ENCODE data around the gene ZNF521. TPM values are rescaled to one million over a fixed set of nuclear protein-coding genes. Genes with fewer than 3 reads are reported as not detected.

The ZNF521 gene
- total and polyA plus RNA-seq, 8 donors = 0.80 to 290 (median 11.1) TPM

- 83 to 89% (median 87%) methylated on average over 9 of the region's 9 CpGs for WGBS, 5 donors
- H3K4me1 ChIP-seq = no peaks in the 10 kb centered on the region
- intact Hi-C loops (cut with DNase I; ENCODE audit: low total_unique reads) = no loop called here
- H3K27me3 ChIP-seq = no peaks in the 10 kb centered on the region
- H3K27ac ChIP-seq = no peak overlapping the region
- DNase-seq = no peak
- H3K36me3 ChIP-seq = no peaks in the 10 kb centered on the region
- no peak overlapping the region for H3K4me3 ChIP-seq
- TF ChIP-seq POLR2A (IDR thresholded peaks at IDR 0.05) = no peak
- TF ChIP-seq POLR2AphosphoS5 (IDR thresholded peaks at IDR 0.05) = no peak
- TF ChIP-seq EP300 (IDR thresholded peaks at IDR 0.05) = no peak
- no peak for TF ChIP-seq CTCF (IDR thresholded peaks at IDR 0.05)
- H3K9me3 ChIP-seq = no peaks in the 10 kb centered on the region
Measured at GRCh38 chr18:25316381-25317018, 35.5 kb downstream of the ZNF521 start.

GRCh38 chr18:25314838-25315190, 37.2 kb downstream of the ZNF521 start:
- Histone ChIP-seq H3K4me3 (no peak overlapping the region), H3K36me3 (no peaks in the 10 kb centered on the region), H3K27ac (no peak overlapping the region), H3K9me3 (no peaks in the 10 kb centered on the region), H3K4me1 (no peaks in the 10 kb centered on the region), H3K27me3 (no peaks in the 10 kb centered on the region)
- intact Hi-C loops (cut with DNase I; ENCODE audit: low total_unique reads) = no loop called here
- no peak for DNase-seq
- TF ChIP-seq POLR2A (IDR thresholded peaks at IDR 0.05) (no peak), EP300 (IDR thresholded peaks at IDR 0.05) (no peak), CTCF (IDR thresholded peaks at IDR 0.05) (no peak), POLR2AphosphoS5 (IDR thresholded peaks at IDR 0.05) (no peak)

- no peaks in the 10 kb centered on the region for H3K36me3 ChIP-seq
- no peak for DNase-seq
- no peak overlapping the region for H3K27ac ChIP-seq
- no peaks in the 10 kb centered on the region for H3K9me3 ChIP-seq
- intact Hi-C loops (cut with DNase I; ENCODE audit: low total_unique reads) = no loop called here
- no peak overlapping the region for H3K4me3 ChIP-seq
- WGBS, 5 donors = 51 to 77% (median 76%) methylated on average over 3 of the region's 3 CpGs
- H3K4me1 ChIP-seq = no peaks in the 10 kb centered on the region
- H3K27me3 ChIP-seq = no peaks in the 10 kb centered on the region
- TF ChIP-seq EP300 (IDR thresholded peaks at IDR 0.05) = no peak
- TF ChIP-seq CTCF (IDR thresholded peaks at IDR 0.05) = no peak
- TF ChIP-seq POLR2A (IDR thresholded peaks at IDR 0.05) = no peak
- TF ChIP-seq POLR2AphosphoS5 (IDR thresholded peaks at IDR 0.05) = no peak
Measured at GRCh38 chr18:25314151-25314837, 37.7 kb downstream of the ZNF521 start.

GRCh38 chr18:25313268-25313667, 38.7 kb downstream of the ZNF521 start:
- no peak overlapping the region for H3K4me3 ChIP-seq
- TF ChIP-seq EP300 (IDR thresholded peaks at IDR 0.05) (no peak), POLR2A (IDR thresholded peaks at IDR 0.05) (no peak), CTCF (IDR thresholded peaks at IDR 0.05) (no peak), POLR2AphosphoS5 (IDR thresholded peaks at IDR 0.05) (no peak)
- no peak overlapping the region for H3K27ac ChIP-seq
- H3K36me3 ChIP-seq = no peaks in the 10 kb centered on the region
- 16 to 24% (median 23%) methylated on average over 1 of the region's 1 CpG; no CpG with 5 or more reads in 1 of the 5 donors for WGBS, 5 donors
- no peaks in the 10 kb centered on the region for H3K27me3 ChIP-seq
- intact Hi-C loops (cut with DNase I; ENCODE audit: low total_unique reads) = no loop called here
- no peaks in the 10 kb centered on the region for H3K4me1 ChIP-seq
- no peak for DNase-seq
- H3K9me3 ChIP-seq = no peaks in the 10 kb centered on the region
